HG03460 (cell line): ENCODE measurements around the gene ZFYVE9.

Source experiments
- ATAC-seq: cut with Tn5 transposase; IDR thresholded peaks from one replicate; pipeline ENCODE4 v1.9.1; 2021; ENCODE audit not compliant: unreplicated experiment

Gene ZFYVE9

GRCh38 chr1:52243221-52243987, 101.5 kb downstream of the ZFYVE9 start:
- no peak for ATAC-seq

GRCh38 chr1:52249831-52250230, 107.9 kb downstream of the ZFYVE9 start:
- ATAC-seq, result no peak

- no peak for ATAC-seq
These were observed 111.5 kb downstream of the ZFYVE9 start for GRCh38 chr1:52253421-52253820.

GRCh38 chr1:52259886-52260285, 118.0 kb downstream of the ZFYVE9 start:
- no peak for ATAC-seq

GRCh38 chr1:52263153-52263910, 121.4 kb downstream of the ZFYVE9 start:
- ATAC-seq, result no peak

- ATAC-seq, result no peak
These were observed 122.7 kb downstream of the ZFYVE9 start for GRCh38 chr1:52264530-52265115.

- no peak for ATAC-seq
These were observed 124.6 kb downstream of the ZFYVE9 start for GRCh38 chr1:52266507-52266906.

GRCh38 chr1:52268372-52268771, 126.5 kb downstream of the ZFYVE9 start:
- ATAC-seq, result no peak

GRCh38 chr1:52281518-52281917, 139.6 kb downstream of the ZFYVE9 start:
- ATAC-seq, result no peak

- ATAC-seq, result no peak
These were observed 146.4 kb downstream of the ZFYVE9 start for GRCh38 chr1:52288286-52288685.

- no peak for ATAC-seq
These were observed 152.7 kb downstream of the ZFYVE9 start for GRCh38 chr1:52294580-52294979.

- ATAC-seq, result no peak
These were observed 154.5 kb downstream of the ZFYVE9 start for GRCh38 chr1:52296345-52296744.

- no peak for ATAC-seq
These were observed 163.7 kb downstream of the ZFYVE9 start for GRCh38 chr1:52305417-52306226.

- ATAC-seq, result no peak
These were observed 164.5 kb downstream of the ZFYVE9 start for GRCh38 chr1:52306227-52307006.

GRCh38 chr1:52321061-52321460, 179.2 kb downstream of the ZFYVE9 start:
- ATAC-seq, result no peak

- ATAC-seq, result no peak
These were observed 181.8 kb downstream of the ZFYVE9 start for GRCh38 chr1:52323731-52324130.

GRCh38 chr1:52325786-52326185, 183.9 kb downstream of the ZFYVE9 start:
- no peak for ATAC-seq

- no peak for ATAC-seq
These were observed 186.7 kb downstream of the ZFYVE9 start for GRCh38 chr1:52328615-52329014.

- ATAC-seq, result no peak
These were observed 190.5 kb downstream of the ZFYVE9 start for GRCh38 chr1:52332411-52332810.

- ATAC-seq, result no peak
These were observed 193.1 kb downstream of the ZFYVE9 start for GRCh38 chr1:52334906-52335528.
